ENCODE measurements around the gene NRG2.

- TF ChIP-seq FOXP2 (optimal IDR thresholded peaks at IDR 0.05; ENCODE audit: control extremely low read depth, extremely low read length, insufficient read depth) (no peak), EZH2 (IDR thresholded peaks at IDR 0.05) (no peak), POLR2AphosphoS5 (IDR thresholded peaks at IDR 0.05; ENCODE audit: borderline replicate concordance, low read depth, low read length) (no peak)
Observed at GRCh38 chr5:140084541-140084940, 41.4 kb upstream of the NRG2 start.

All from SK-N-MC (cell line).